ENCODE measurements around the gene PBX3.

GRCh38 chr9:125867751-125868415 lies 120.7 kb downstream of the PBX3 start:
- TF ChIP-seq CTCF (conservative IDR thresholded peaks at IDR 0.05): no peak
- no peak for TF ChIP-seq ZFX (IDR thresholded peaks at IDR 0.05)

All from C4-2B (cell line).